Stimulated activated CD8-positive, alpha-beta memory T cell treated with anti-CD3 and anti-CD28 coated beads, Interleukin-12 subunit alpha, Interleukin-12 subunit beta, amount 100 ng/mL, for 4 hours (primary cell): Measurements from ENCODE around the gene TBKBP1.

Experiments used
- DNase-seq: peaks from one replicate; pipeline ENCODE4 v3.0.0-alpha.2; 2020; ENCODE audit warnings: low read depth

The TBKBP1 gene, protein sequence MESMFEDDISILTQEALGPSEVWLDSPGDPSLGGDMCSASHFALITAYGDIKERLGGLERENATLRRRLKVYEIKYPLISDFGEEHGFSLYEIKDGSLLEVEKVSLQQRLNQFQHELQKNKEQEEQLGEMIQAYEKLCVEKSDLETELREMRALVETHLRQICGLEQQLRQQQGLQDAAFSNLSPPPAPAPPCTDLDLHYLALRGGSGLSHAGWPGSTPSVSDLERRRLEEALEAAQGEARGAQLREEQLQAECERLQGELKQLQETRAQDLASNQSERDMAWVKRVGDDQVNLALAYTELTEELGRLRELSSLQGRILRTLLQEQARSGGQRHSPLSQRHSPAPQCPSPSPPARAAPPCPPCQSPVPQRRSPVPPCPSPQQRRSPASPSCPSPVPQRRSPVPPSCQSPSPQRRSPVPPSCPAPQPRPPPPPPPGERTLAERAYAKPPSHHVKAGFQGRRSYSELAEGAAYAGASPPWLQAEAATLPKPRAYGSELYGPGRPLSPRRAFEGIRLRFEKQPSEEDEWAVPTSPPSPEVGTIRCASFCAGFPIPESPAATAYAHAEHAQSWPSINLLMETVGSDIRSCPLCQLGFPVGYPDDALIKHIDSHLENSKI

DNA sequence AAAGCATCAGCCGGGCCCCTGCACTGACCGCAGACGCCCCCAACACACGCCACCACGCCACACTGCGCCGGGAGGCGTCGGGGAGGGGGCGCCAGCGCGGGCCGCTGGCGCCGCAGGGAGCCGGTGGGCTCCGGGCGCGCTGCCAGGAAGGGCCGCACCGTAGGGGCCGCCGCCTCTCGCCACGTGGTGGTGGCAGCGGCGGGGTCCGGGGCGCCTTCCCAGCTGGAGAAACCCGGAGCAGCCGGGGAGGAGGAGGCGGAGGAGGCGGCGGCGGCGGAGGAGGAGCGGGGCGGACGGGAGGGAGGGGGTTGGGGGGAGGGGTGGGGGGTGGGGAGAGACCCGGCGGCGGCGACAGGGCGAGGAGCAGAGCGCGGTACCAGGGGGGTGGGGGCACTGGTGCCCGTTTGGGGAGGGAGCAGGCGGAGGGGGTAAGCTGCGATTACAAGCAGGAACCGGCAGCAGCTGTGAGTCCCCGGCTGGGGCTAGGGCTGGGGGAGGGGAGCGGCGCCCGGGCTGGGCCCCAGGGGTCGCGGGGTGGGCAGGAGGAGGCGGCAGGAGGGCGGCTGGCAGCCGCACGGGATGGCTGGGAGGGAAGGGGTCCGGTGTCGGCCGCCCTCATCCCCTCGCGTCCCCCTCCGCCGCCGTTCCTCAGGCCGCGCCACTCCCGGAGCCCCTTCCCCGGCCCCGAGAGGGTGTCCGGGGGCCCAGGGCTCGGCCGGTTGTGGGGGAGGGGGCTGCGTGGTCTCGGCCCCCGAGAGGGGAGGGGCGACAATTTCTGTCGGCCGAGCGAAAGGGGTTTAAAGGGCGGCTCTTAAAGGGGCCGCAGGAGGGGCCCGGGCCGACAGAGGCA lies at the start of gene TBKBP1:
Gene TBKBP1 (plus strand): TSS at position 431 of the 850 bp plus-strand sequence. CDS start 1,952 bp downstream, outside the sequence.
- peak; percentile 61 for DNase-seq

DNA sequence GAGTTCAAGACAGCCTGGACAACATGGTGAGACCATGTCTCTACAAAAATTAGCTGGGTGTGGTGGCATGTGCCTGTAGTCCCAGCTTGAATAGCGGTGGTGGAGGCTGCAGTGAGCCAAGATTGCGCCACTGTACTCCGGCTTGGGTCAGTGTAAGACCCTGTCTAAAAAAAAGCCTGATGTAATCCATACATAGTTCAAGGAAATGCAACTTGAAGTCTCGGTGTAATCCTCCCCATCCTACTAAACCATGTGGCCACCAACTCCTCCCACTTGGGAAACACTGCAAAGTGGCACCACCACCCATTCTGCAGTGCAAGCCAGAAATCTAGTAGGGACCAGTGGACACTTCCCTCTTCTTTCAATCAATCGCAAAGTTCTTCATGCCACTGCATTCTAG lies 49.6 kb upstream of the TBKBP1 start:
- no peak for DNase-seq

DNA sequence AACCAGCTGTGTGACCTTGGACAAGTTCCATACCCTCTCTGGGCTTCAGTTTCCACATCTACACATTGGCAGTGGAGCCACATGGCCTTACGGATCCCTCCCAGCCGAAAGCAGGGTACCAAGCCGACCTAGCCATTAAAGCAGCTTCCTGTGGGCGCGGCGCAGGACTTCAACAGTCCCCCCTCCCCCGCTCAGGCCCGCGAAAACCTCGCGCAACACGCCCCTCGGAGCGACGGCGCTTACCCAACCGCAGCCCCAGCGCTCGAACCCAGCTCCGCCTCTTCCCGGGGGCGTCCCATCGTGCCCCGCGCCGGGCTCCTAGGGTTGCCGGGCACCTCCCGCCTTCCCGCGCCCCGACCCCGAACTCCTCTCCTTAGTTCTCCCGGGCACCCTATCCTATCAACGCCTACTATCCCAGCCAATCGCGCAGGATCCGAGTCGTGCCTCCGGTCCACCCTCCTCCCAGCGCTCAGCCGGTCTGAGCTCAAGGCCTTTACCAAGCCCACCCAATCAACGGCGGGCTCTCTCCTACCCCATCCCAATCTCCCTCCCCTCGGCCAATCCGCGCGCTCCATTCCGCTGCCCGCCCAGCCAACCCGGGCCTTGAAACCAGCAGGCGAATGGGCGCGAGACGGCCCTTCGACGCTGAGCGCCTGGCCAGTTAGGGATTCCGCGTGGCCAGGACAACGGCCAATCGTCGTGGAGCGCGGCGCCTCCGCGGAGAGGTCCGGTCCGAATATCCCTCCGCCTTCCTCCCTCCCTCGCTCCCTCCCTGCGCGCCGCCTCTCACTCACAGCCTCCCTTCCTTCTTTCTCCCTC lies 44.6 kb upstream of the TBKBP1 start, which contains the start of gene KPNB1:
Gene KPNB1 (plus strand): TSS at position 767 of the 819 bp plus-strand sequence. CDS start 326 bp downstream, outside the sequence.
- DNase-seq, result peak; percentile 95

DNA sequence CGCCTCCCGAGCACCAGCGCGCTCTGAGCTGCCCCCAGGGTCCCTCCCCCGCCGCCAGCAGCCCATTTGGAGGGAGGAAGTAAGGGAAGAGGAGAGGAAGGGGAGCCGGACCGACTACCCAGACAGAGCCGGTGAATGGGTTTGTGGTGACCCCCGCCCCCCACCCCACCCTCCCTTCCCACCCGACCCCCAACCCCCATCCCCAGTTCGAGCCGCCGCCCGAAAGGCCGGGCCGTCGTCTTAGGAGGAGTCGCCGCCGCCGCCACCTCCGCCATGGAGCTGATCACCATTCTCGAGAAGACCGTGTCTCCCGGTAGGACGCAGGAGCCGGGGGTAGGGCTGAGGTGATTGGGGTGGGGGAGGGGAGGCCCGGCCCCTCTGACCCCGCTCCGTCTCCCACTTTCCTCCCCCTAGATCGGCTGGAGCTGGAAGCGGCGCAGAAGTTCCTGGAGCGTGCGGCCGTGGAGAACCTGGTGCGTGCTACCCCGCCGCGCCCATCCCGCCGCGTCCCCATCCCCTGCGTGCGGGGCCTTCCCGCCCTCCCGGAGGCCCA lies 43.9 kb upstream of the TBKBP1 start:
- no peak for DNase-seq

DNA sequence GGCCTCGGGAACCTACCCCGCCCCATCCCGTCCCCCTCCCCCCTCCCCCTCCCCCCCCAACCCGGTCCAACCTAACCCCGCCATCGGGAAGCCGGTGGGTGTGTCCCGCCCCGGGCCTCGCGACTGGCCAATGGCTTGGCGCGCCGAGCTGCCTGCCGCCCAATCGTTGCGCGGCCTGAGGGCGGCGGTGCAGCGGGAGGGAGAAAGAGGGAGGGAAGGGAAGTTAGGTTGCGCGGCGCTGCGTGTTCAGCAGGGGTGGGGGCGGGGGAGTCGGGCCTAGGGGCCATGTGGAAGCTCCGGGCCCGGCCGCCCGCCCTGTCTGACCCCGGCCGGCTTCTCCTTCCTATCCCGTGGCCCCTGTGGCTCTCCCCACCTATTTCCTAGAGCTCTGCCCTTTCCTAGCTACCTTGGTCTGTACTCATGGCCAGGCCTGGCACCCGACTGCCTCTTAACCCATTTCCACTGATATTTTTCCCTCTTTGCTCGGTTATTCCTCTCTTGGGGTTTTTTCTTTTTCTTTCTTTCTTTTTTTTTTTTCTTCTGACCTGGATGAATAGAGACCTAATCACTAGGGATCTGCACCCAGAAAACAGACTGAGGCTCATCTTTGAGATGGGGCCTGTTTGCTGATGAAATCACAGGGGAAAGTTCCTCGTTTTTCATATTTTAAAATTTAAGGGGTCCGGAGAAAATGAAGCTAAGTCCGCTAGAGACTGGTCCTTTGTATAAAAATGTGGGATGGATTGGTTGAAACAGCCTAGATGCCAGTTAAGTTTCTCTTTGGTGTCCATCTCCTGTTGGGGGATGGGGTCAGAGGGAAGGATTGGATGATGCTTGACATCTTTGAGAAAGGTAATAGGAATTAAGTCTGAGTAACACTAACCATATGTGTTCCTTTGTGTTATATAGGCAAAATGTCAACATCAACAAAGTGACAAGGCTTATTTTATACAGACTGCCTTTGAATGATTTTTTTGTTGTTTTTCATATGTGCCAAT lies 43.1 kb upstream of the TBKBP1 start:
- peak; percentile 91 for DNase-seq

DNA sequence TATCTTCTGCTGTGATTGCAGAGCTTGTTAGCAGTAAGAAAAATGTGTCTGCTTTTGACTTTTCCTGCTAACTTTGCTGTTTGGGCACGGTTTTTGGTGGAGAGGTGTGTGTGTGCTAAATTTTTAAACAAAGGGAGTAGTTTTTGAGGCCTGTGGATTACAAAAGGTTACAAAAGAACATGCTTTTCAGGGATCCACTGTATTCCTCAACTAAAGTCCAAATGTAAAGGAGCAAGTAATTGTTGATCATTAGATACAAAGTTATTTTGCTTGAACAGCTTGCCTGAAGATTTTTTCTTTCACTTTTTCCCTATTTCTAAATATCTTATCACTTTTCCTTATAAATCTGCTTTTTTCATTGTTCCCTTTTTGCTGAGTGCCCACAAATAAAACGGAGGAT lies 42.3 kb upstream of the TBKBP1 start:
- DNase-seq, result no peak

DNA sequence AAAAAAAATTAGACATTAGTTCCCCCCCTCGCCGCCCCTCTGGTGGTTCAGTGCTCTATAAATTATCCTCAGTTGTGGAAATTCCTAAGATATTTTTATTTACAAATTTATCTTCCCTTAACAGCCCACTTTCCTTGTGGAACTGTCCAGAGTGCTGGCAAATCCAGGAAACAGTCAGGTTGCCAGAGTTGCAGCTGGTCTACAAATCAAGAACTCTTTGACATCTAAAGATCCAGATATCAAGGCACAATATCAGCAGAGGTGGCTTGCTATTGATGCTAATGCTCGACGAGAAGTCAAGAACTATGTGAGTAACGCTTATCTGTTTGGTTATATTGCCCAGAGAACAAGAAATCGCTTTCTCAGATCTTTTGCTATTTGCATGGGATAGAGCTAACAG lies 41.4 kb upstream of the TBKBP1 start:
- no peak for DNase-seq

DNA sequence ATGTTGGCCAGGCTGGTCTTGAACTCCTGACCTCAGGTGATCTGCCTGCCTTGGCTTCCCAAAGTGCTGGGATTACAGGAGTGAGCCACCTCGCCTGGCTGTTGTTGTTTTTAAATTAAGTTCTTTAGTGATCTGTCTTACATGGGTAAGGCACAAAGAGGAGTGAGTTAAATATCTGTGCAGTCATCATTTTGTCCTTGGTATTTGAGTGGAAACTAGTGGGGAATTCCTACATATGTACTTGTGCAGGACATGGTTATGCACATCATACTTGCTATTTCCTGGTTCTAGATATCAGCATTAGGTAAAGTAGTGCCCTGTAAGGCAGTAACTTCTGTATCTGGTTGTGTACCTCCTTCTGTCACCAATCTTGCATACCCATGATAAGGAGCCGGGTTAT lies 40.5 kb upstream of the TBKBP1 start:
- no peak for DNase-seq

DNA sequence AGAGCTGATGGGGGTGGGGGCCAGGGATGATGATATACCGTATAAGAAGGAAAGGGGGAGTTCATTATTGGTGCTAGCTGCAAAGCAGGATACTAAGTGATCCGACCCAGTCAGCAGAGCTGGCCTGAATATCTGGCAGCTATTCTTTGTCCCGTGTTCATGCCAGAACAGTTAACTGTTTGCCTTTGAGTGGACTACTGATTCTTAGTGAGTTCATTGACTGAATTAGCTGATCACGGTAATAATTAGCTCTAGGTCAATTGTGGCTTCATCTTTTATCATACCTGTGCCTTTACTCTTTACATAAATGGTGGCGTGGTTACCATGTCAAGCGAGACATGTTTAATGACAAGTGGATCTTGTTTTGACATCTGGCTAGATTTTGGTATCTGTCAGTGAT lies 39.0 kb upstream of the TBKBP1 start:
- no peak for DNase-seq

DNA sequence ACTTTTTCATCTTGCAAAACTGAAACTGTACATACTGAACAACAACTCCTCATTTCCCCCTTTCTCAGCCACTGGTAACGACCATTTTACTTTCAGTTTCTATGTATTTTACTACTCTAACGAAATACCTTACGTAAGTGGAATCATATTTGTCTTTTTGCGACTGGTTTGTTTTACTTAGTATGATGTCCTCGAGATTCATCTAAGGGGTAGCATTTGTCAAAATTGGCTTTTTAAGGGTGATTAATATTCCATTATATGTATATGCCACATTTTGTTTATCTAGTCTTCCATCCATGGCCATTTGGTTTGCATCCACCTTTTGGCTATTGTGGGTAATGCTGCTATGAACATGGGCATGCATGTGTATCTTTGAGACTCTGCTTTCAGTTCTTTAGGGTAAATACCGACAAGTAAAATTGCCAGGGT lies 33.9 kb upstream of the TBKBP1 start:
- DNase-seq, result no peak

DNA sequence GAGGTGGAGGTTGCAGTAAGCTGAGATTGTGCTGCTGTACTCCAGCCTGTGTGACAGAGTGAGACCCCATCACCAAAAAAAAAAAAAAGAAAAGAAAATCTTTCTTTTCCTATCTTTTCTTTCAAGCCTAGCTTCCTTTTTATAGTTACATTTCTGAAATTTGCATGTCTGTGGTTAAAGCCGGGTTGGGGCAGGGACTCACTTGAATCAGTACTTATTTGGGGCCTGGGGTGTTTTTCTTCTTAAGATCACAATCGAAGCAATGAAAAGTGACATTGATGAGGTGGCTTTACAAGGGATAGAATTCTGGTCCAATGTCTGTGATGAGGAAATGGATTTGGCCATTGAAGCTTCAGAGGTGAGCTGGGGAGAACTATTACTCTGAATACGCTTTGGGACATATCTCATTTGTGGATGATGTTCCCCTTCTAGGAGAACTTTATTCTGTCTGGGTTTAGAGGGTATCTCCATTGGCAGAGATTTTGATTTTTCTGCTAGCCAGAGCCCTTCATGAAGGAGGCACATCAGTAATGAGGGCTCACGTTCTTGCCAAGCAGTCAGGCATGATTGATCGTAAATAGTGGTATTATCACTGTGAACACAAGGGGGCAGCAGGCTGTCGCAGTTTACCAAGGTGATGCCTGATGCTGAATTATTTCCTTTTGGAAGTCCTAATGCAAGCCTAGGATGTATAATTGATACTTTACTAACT lies 29.9 kb upstream of the TBKBP1 start:
- peak; percentile 24 for DNase-seq

DNA sequence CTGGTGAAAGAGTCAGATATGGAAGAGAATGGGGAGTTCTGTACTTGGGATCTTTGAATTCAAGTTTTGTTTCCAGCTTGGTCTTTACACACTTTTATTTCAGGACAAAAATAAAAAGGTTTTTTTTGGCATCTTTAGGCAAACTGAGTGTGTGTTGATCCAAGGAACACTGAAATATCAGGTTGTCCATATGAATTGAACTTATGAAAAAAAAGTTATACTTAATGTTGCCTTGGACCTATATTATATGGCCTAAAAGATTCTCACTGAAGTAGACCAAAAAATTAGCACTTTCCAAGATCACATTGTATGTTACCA lies 29.4 kb upstream of the TBKBP1 start:
- no peak for DNase-seq

DNA sequence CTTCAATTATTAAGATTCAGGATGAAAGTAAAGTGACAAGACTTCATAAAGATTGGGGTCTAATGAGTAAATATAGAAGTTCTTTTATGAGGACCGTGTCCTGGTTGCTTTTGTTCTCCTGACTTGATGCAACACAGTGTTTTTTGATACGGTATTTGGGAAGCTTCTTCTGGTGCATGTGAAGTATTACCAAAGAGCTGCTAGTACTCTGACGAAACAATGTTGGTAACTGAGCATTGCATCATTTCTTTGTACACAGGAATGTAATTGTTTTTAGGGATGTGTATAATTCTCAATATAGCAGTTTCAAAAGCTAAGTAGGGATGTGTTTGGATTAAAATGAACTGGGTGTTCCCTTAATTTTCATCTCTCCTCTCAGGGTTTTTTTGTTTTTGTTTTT lies 28.3 kb upstream of the TBKBP1 start:
- no peak for DNase-seq

DNA sequence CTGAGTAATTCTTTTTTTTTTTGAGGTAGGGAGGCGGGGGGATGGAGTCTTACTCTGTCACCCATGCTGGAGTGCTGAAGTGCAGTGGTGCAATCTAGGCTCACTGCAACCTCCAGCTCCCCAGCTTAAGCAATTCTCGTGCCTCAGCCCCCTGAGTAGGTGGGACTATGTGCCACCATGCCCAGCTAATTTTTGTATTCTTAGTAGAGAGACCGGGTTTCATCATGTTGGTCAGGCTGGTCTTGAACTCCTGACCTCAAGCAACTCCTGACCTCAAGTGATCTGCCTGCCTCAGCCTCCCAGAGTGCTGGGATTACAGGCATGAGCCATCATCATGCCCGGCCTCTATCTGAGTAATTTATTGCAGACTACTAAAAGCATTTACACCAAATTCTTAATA lies 24.9 kb upstream of the TBKBP1 start:
- DNase-seq, result no peak

DNA sequence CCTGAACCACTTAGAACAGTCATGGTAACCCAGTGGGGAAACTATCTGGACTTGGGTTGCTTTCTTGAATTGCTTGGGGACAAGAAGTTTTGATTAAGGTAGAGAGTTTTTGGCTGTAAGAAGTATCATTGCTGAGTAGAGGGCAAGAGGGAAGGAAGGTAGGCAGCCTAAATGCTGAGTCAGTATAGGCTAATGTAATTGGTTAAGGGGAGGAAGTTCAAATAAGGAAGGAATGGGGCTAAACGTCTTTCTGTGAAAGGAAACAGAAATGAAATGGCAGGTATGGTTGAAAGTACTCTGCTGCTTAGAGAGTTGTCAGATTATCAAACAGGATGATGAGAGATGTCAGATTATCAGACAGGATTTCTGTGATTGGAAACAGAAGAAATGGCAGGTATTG lies 23.9 kb upstream of the TBKBP1 start:
- DNase-seq, result no peak

DNA sequence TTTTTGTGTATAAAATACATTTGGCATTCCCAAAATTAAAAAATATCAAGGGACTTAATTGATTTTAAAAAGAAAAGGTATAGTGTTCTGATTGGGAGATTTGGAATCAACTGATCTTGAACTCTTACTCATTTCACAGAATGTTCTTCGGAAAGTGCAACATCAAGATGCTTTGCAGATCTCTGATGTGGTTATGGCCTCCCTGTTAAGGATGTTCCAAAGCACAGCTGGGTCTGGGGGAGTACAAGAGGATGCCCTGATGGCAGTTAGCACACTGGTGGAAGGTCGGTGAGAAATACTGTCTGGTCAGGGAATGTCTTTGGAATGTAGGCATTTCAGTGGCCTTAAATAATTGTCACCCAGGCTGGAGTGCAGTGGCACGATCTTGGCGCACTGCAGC lies 19.5 kb upstream of the TBKBP1 start:
- DNase-seq, result no peak

DNA sequence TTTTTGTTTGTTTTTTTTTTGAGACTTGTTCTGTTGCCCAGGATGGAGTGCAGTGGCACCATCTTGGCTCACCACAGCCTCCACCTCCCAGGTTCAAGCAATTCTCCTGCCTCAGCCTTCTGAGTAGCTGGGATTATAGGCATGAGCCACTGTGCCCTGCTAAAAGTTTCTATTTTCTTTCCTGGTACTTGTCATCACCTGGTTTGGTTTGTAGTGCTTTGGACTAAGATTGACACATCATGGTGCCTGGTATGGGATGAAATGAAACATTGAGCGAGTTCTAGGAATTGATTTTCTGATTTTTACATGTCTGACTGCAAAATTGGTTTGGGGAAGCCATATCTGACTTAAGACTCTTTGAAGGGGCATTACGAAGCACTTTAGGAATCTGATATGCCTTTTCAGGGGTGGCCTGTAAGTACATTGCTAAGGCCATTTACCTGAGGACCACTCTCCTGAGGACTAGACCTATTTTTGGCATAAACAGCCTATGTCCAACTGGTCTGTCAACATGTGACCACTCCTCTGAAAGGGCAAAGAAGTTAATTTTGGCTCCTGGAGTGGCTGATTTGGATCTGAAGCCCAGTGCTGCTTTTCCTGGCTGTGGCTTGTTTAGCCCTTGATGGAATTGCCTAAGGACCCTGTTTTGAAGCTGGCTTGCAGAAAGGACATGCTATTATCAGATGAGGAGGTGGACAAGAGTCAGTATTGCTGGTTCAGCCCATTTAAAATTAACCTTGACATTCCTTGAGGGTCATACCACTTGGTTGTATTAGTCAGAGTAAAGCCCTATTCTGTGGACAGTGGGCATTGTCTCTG lies 18.4 kb upstream of the TBKBP1 start:
- no peak for DNase-seq

DNA sequence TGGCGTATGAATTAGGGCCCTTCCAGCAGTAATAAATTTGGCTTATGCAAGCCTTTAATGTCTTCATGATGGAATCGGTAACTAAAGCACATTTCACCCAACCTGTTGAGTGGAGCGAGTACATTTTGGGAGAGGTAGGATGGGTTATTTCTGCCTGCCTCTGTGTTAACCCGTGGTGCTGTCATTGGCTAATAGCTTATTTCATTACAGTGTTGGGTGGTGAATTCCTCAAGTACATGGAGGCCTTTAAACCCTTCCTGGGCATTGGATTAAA lies 17.8 kb upstream of the TBKBP1 start:
- no peak for DNase-seq

DNA sequence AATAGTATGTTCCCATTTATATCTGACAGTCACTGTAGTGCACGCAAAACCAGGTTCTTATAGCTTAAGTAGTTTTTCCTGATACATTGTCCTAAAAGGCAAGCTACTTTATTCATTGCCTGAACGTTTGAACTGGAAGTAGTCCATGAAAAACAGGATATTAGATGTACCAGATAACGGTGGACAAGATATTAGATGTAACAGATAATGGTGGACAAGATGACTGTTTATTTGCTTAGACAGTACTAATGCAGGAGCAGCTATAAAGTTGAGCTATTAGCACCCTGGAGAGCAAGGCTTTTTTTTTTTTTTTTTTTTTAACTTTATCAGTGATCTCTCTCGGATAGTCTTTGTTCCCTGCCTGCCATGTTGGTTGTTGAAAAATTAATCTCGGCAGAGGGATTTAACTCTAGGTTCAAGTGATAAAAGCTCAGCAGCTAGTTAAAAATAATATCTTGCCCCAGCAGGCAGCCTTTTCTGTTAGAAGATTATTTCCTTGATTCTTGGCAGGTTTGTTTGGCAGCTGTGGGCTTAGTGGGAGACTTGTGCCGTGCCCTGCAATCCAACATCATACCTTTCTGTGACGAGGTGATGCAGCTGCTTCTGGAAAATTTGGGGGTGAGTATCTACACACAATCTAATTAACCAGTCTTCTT lies 17.3 kb upstream of the TBKBP1 start:
- DNase-seq, result no peak
